HepG2 (cell line): Measurements from ENCODE around the gene SERPINE2. TPM values are rescaled to one million over a fixed set of nuclear protein-coding genes. Genes with fewer than 3 reads are reported as not detected.

Source experiments
- ATAC-seq: fragments of 200-7000 bp; cut with Tn5 transposase; 3 replicates; pipeline ENCODE4 v1.9.1; 2020; ENCODE audit warnings: mild to moderate bottlenecking, moderate library complexity
- BruUV-seq: library from RNA; stranded (reverse); fragments of 400-500 nt; replicated peaks from 2 replicates; lab custom pipeline; 2021; lab: Mats Ljungman, UMichigan
- CTCF ChIA-PET: fragments of 300-600 bp; formaldehyde crosslinking; extraction: SDS; loops from one replicate; lab custom pipeline; 2021; ENCODE audit warnings: low total read pairs, inconsistent platforms, low intra/inter-chr PET ratio; lab: Yijun Ruan, JAX
- POLR2A ChIA-PET: fragments of 350-600 bp; sonication (Branson Sonifier 250); formaldehyde crosslinking; loops from one replicate; lab custom pipeline; 2020; ENCODE audit warnings: antibody characterized with exemption, inconsistent platforms; lab: Yijun Ruan, JAX
- DNase-seq: peaks from one replicate; pipeline ENCODE4 v3.0.0-alpha.2; 2015; ENCODE audit warnings: low spot score
- FAIRE-seq: peaks from 3 replicates; lab custom pipeline; 2011; peaks lifted over from hg19 to GRCh38; lab: Jason Lieb, UNC
- H2AFZ ChIP-seq: one replicate; pipeline ENCODE4 v1.6.1; 2011; ENCODE audit warnings: low read length, inconsistent platforms
- H3K27ac ChIP-seq: fragments of 300-600 bp; 3 replicates; pipeline ENCODE4 v1.8.0; 2011; ENCODE audit warnings: mixed run types, mild to moderate bottlenecking, mixed read lengths, low read length, inconsistent platforms; ENCODE audit not compliant: insufficient read depth; ENCODE audit errors: extremely low read length
- H3K27me3 ChIP-seq, 2 experiments: fragments of 200-600 bp in 1 of 2; 2 replicates in 1 of 2; 3 replicates in 1 of 2; pipeline versions ENCODE4 v1.6.0 to v1.8.0; 2011; ENCODE audit warnings: low read length in 2 of 2, mild to moderate bottlenecking in 2 of 2, moderate library complexity in 2 of 2, inconsistent platforms in 1 of 2; ENCODE audit not compliant: insufficient read depth in 2 of 2, control insufficient read depth in 1 of 2
- H3K36me3 ChIP-seq, 2 experiments: fragments of 200-600 bp in 1 of 2; replicated peaks in 1 of 2; 2 replicates in 1 of 2; 3 replicates in 1 of 2; pipeline versions ENCODE4 v1.5.1 to v1.8.0; 2011; ENCODE audit warnings: low read length in 2 of 2, inconsistent platforms in 1 of 2; ENCODE audit not compliant: insufficient read depth in 2 of 2, control insufficient read depth in 1 of 2
- H3K4me1 ChIP-seq: 2 replicates; pipeline ENCODE4 v1.5.1; 2012; ENCODE audit warnings: low read length, inconsistent platforms; ENCODE audit not compliant: insufficient read depth
- H3K4me2 ChIP-seq: 2 replicates; pipeline ENCODE4 v1.6.0; 2011; ENCODE audit warnings: low read depth, low read length, inconsistent platforms
- H3K4me3 ChIP-seq, 3 experiments: fragments of 200-600 bp in 1 of 3; sonication (generic), shearing (Covaris generic) in 1 of 3; replicated peaks in 1 of 3; 2 replicates each; pipeline ENCODE4 v1.5.1; 2011 to 2016; ENCODE audit warnings: low read length in 3 of 3, inconsistent platforms in 2 of 3, low read depth in 2 of 3, mild to moderate bottlenecking in 2 of 3, control low read depth in 1 of 3, mixed read lengths in 1 of 3; ENCODE audit not compliant: insufficient read depth in 1 of 3
- H3K79me2 ChIP-seq: one replicate; pipeline ENCODE4 v1.6.1; 2011; ENCODE audit warnings: low read length, inconsistent platforms; ENCODE audit not compliant: insufficient read depth
- H3K9ac ChIP-seq: 2 replicates; pipeline ENCODE4 v1.6.0; 2011; ENCODE audit warnings: mild to moderate bottlenecking, low read depth, low read length, inconsistent platforms; ENCODE audit not compliant: insufficient read depth
- H3K9me3 ChIP-seq: 2 replicates; pipeline ENCODE4 v1.5.1; 2012; ENCODE audit warnings: mild to moderate bottlenecking, low read length
- H4K20me1 ChIP-seq: 2 replicates; pipeline ENCODE4 v1.6.0; 2011; ENCODE audit warnings: inconsistent platforms, mild to moderate bottlenecking, low read length, moderate library complexity; ENCODE audit not compliant: insufficient read depth
- ATF7-NPFF ChIP-seq: sonication (generic); formaldehyde crosslinking; IDR thresholded peaks from 2 replicates; pipeline ENCODE4 v1.8.1; 2023; ENCODE audit warnings: mild to moderate bottlenecking, low read depth, missing genetic modification reagents, moderate library complexity
- CCDC6 ChIP-seq: sonication (generic); formaldehyde crosslinking; IDR thresholded peaks from 2 replicates; pipeline ENCODE4 v1.8.1; 2022; ENCODE audit warnings: mild to moderate bottlenecking, missing genetic modification reagents, moderate library complexity
- DPF2 ChIP-seq: sonication (generic); formaldehyde crosslinking; IDR thresholded peaks from 2 replicates; pipeline ENCODE4 v1.4.0; 2020; ENCODE audit warnings: mild to moderate bottlenecking, low read depth, missing genetic modification reagents, borderline replicate concordance
- HDAC2 ChIP-seq: sonication (generic); formaldehyde crosslinking; IDR thresholded peaks from 2 replicates; pipeline ENCODE4 v1.4.0; 2020; ENCODE audit warnings: missing genetic modification reagents
- IRX3 ChIP-seq: sonication (generic); formaldehyde crosslinking; IDR thresholded peaks from 2 replicates; pipeline ENCODE4 v1.8.1; 2023; ENCODE audit warnings: mild to moderate bottlenecking, low read depth, missing genetic modification reagents, borderline replicate concordance
- JUN ChIP-seq: sonication (generic); formaldehyde crosslinking; IDR thresholded peaks from 2 replicates; pipeline ENCODE4 v1.4.0; 2020; ENCODE audit warnings: mild to moderate bottlenecking, missing genetic modification reagents
- KAT2B ChIP-seq: fragments of 150-350 bp; IDR thresholded peaks from 2 replicates; pipeline ENCODE4 v1.6.1; 2014; ENCODE audit warnings: low read depth, low read length, borderline replicate concordance
- MAFK ChIP-seq, 2 experiments: IDR thresholded peaks in 1 of 2; conservative IDR thresholded peaks in 1 of 2; 2 replicates each; pipeline ENCODE4 v1.6.1; 2011; ENCODE audit warnings: improper control_type of control experiment in 2 of 2, low read length in 2 of 2
- MIER2 ChIP-seq: IDR thresholded peaks from 2 replicates; pipeline ENCODE4 v1.6.1; 2016; ENCODE audit warnings: missing biosample characterization, missing genetic modification reagents
- TAF15 ChIP-seq: fragments of 200-400 bp; formaldehyde crosslinking; IDR thresholded peaks from one replicate; pipeline ENCODE4 v1.6.1; 2018; ENCODE audit warnings: mild to moderate bottlenecking, low read depth, low read length; ENCODE audit not compliant: poor library complexity, severe bottlenecking
- XBP1 ChIP-seq: sonication (generic); formaldehyde crosslinking; IDR thresholded peaks from 2 replicates; pipeline ENCODE4 v1.5.0; 2020; ENCODE audit warnings: missing genetic modification reagents
- ZBTB7A ChIP-seq: sonication (generic); formaldehyde crosslinking; IDR thresholded peaks from 2 replicates; pipeline ENCODE4 v1.8.0; 2022; ENCODE audit warnings: mild to moderate bottlenecking, missing genetic modification reagents
- ZNF652 ChIP-seq: IDR thresholded peaks from 2 replicates; pipeline ENCODE4 v1.6.1; 2016; ENCODE audit warnings: low read depth, borderline replicate concordance
- ZSCAN29 ChIP-seq: sonication (generic); formaldehyde crosslinking; conservative IDR thresholded peaks from 2 replicates; pipeline ENCODE4 v1.4.0; 2020; ENCODE audit warnings: mild to moderate bottlenecking, missing genetic modification reagents
- WGBS: methylation state at CpG from one replicate; pipeline ENCODE4 v1.1.6; 2017; ENCODE audit warnings: low lambda C conversion rate; 5-methylcytosine and 5-hydroxymethylcytosine counted together
- in situ Hi-C: cut with HindIII; loops from 2 replicates; pipeline ENCODE4 v1.10.0; 2017; ENCODE audit warnings: low pct_unique_long_range_greater_than_20kb; ENCODE audit not compliant: extremely low pct_ligation_motif_present
- intact Hi-C: fragments of 100-400 bp; cut with micrococcal nuclease; formaldehyde crosslinking; loops from one replicate; pipeline ENCODE4 v1.10.0; 2022; ENCODE audit not compliant: unreplicated experiment
- polyA plus RNA-seq, 8 experiments: library from polyadenylated mRNA; depleted of rRNA in 3 of 8; stranded (reverse) in 7 of 8; unstranded in 1 of 8; fragments of >200 nt; fragmentation: Illumina TruSeq in 4 of 8; extraction: Trizol in 4 of 8; gene quantifications; 2 replicates each; pipeline versions ENCODE4 v1.2.1 to v1.2.3, GENCODE V29; 2011 to 2016; ENCODE audit warnings: low read depth in 4 of 8, missing spikeins in 1 of 8, mixed read lengths in 1 of 8; ENCODE audit not compliant: insufficient read depth in 1 of 8
- total RNA-seq, 5 experiments: library from RNA; depleted of rRNA; stranded (reverse); fragments of >200 nt; fragmentation: Illumina TruSeq; extraction: Trizol; gene quantifications; 2 replicates each; pipeline ENCODE4 v1.2.3, GENCODE V29; 2016; ENCODE audit warnings: low read depth in 1 of 5
- TF ChIP-seq, protein P1 (sequence below): sonication (generic); formaldehyde crosslinking; IDR thresholded peaks from 2 replicates; pipeline ENCODE4 v1.8.0; 2022; ENCODE audit warnings: missing genetic modification reagents, mild to moderate bottlenecking, inconsistent platforms, borderline replicate concordance
- TF ChIP-seq, protein P2 (sequence below): IDR thresholded peaks from 2 replicates; pipeline ENCODE4 v1.6.1; 2018; ENCODE audit warnings: missing genetic modification reagents
- TF ChIP-seq, protein P3 (sequence below): sonication (generic); formaldehyde crosslinking; IDR thresholded peaks from 2 replicates; pipeline ENCODE4 v1.8.0; 2022; ENCODE audit warnings: missing genetic modification reagents, mild to moderate bottlenecking, borderline replicate concordance

The SERPINE2 gene
- total and polyA plus RNA-seq, 2 of the 13 experiments (the other 11 are each of a cell fraction or from before 2014, with no cell fraction given) = 7.9 to 18.1 TPM

DNA sequence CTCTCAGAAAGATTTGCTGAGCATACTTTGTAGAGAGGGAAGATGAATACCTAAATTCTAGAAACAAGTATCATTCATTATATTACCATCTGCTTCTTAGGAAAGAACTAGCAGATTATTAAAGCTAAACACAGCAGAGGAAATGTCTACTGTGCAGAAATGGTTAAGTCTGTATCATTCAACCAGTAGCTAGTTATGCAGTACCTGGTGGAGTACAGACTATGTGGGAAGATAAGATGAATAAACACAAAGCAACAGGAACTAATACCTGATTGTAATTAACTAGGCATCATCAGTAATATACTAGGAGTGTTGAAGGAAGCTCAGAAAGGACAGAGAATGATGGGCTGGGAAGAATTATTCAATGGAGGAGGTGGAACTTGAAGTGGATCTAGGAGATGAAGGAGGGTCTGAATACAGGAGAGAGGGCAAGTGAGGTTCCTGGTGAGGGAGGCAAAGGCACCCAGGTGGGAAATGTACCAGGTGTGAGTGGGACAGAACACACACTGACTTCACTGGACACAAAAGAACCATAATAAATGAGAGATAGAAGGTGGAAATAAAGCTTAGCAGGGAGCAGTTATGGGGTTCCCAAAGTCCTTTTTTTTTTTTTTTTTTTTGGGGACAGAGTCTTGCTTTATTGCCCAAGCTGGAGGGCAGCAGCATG lies 103.5 kb downstream of the SERPINE2 start:
- no peak for FAIRE-seq
- CTCF ChIA-PET = no interaction called here
- POLR2A ChIA-PET = interaction anchor here (0.7 to 0.9 kb wide), 2 partner anchors 9 to 28 kb away, joined by 4 to 6 read pairs; partner anchors contain the start of gene WDFY1

DNA sequence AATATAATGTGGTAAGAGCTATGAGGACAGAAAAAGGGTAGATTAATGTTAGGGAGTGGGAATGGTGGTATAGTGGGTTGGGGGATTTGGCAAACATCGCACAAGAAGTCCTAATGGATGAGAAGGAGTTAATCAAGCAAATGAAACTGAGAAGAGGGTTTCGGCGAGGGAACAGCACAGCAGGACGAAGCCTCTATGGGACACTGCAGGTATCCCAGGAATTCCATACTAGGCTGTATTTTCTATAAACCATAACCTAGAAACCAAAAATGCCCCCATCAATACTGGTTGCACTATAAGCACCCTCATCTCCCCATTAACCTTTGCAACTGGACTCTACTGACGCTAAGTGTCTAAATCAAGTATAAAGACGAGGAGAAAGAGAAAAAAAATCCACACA lies 104.2 kb downstream of the SERPINE2 start:
- H3K4me1 ChIP-seq = peaks cover 83% of the 10 kb centered on the region
- ATAC-seq (no peak), FAIRE-seq (no peak), DNase-seq (no peak)
- 79% methylated on average over 6 of the region's 6 CpGs for WGBS
- in situ Hi-C loops (no loop called here), intact Hi-C loops (loop anchor here (5.0 kb wide), 1 partner anchor 98 kb away; the partner anchor contains the start of gene AP1S3)
- H4K20me1 ChIP-seq = no peaks in the 10 kb centered on the region
- ChIA-PET POLR2A (no interaction called here), CTCF (no interaction called here)
- no peak overlapping the region for H3K9ac ChIP-seq
- H3K4me2 ChIP-seq = no peak overlapping the region
- H3K4me3 ChIP-seq = no peak overlapping the region
- H3K27ac ChIP-seq = no peak overlapping the region
- H3K27me3 ChIP-seq = no peaks in the 10 kb centered on the region; a peak in 1 of 5 replicates
- peaks cover 73% of the 10 kb centered on the region for H3K79me2 ChIP-seq
- no peaks in the 10 kb centered on the region for H3K9me3 ChIP-seq
- BruUV-seq = no TSS peak
- no peaks in the 10 kb centered on the region for H3K36me3 ChIP-seq
- H2AFZ ChIP-seq = no peak overlapping the region
- TF ChIP-seq, protein P1, sequence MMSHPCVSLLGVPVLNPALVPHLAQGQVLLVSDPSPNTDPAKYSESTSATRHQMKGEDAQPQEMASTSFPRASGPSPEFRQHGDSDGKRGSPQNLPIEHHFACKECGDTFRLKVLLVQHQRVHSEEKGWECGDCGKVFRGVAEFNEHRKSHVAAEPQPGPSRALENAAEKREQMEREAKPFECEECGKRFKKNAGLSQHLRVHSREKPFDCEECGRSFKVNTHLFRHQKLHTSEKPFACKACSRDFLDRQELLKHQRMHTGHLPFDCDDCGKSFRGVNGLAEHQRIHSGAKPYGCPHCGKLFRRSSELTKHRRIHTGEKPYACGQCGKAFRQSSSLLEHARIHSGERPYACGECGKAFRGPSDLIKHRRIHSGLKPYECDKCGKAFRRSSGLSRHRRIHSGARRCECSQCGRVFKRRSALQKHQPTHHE (CRISPR knock-in tag) = no peak
- no peak for TF ChIP-seq CCDC6 (CRISPR knock-in tag)
- no peak for TF ChIP-seq TAF15
- TF ChIP-seq ZBTB7A = no peak
- TF ChIP-seq DPF2 = no peak
- TF ChIP-seq KAT2B = no peak
- TF ChIP-seq, protein P2, sequence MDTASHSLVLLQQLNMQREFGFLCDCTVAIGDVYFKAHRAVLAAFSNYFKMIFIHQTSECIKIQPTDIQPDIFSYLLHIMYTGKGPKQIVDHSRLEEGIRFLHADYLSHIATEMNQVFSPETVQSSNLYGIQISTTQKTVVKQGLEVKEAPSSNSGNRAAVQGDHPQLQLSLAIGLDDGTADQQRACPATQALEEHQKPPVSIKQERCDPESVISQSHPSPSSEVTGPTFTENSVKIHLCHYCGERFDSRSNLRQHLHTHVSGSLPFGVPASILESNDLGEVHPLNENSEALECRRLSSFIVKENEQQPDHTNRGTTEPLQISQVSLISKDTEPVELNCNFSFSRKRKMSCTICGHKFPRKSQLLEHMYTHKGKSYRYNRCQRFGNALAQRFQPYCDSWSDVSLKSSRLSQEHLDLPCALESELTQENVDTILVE (CRISPR knock-in tag) = no peak
- TF ChIP-seq HDAC2 (CRISPR knock-in tag) = no peak

More for the DNA sequence above, 103.5 kb downstream of the SERPINE2 start:
- Histone ChIP-seq H3K4me2 (no peak overlapping the region), H3K9ac (no peak overlapping the region), H3K27ac (no peak overlapping the region), H3K27me3 (no peaks in the 10 kb centered on the region), H3K9me3 (no peaks in the 10 kb centered on the region), H3K79me2 (peaks cover 79% of the 10 kb centered on the region), H2AFZ (no peak overlapping the region), H4K20me1 (0 out of 2 replicates have a peak, but pooled peaks cover 4% of the 10 kb centered on the region), H3K36me3 (no peaks in the 10 kb centered on the region), H3K4me1 (peaks cover 83% of the 10 kb centered on the region), H3K4me3 (no peak overlapping the region)
- intact Hi-C loops (loop anchor here (1.0 kb wide), 1 partner anchor 17 kb away; no protein-coding TSS in a partner anchor), in situ Hi-C loops (no loop called here)
- no TSS peak for BruUV-seq
- DNase-seq (no peak), ATAC-seq (no peak)
- TF ChIP-seq ATF7-NPFF (CRISPR knock-in tag) (no peak), XBP1 (no peak), ZNF652 (CRISPR knock-in tag) (peak; percentile 51; the same call in 1 of the 2 replicates), MAFK (conservative IDR thresholded peaks at IDR 0.05 in 1 of 2, IDR thresholded peaks at IDR 0.05 in 1 of 2; ENCODE audit: low read length in 2 of 2) (0 out of 4 replicates have a peak, but pooled peaks of 1 of the 2 experiments have one; percentile 11), ZSCAN29 (no peak), MIER2 (CRISPR knock-in tag) (no peak), IRX3 (CRISPR knock-in tag) (no peak), JUN (CRISPR knock-in tag) (no peak)
- TF ChIP-seq, protein P3, sequence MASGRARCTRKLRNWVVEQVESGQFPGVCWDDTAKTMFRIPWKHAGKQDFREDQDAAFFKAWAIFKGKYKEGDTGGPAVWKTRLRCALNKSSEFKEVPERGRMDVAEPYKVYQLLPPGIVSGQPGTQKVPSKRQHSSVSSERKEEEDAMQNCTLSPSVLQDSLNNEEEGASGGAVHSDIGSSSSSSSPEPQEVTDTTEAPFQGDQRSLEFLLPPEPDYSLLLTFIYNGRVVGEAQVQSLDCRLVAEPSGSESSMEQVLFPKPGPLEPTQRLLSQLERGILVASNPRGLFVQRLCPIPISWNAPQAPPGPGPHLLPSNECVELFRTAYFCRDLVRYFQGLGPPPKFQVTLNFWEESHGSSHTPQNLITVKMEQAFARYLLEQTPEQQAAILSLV (CRISPR knock-in tag) = no peak
